H1 (cell line): Measurements from ENCODE around the gene MOB3B.

Experiments used
- CTCF ChIP-seq, 3 experiments: IDR thresholded peaks; 1 replicate in 2 of 3; 2 replicates in 1 of 3; pipeline versions ENCODE4 v1.5.1 to v1.6.1; 2011; ENCODE audit warnings: low read length in 3 of 3, mild to moderate bottlenecking in 3 of 3, inconsistent platforms in 2 of 3, low read depth in 1 of 3, moderate library complexity in 1 of 3; ENCODE audit not compliant: insufficient read depth in 1 of 3; ENCODE audit errors: control extremely low read depth in 1 of 3
- EZH2 ChIP-seq: fragments of 200-600 bp; sonication (generic); IDR thresholded peaks from 2 replicates; pipeline ENCODE4 v1.7.1; 2012; ENCODE audit warnings: low read depth, mild to moderate bottlenecking, moderate library complexity, low read length, inconsistent platforms; ENCODE audit not compliant: severe bottlenecking
- JUND ChIP-seq: IDR thresholded peaks from 2 replicates; pipeline ENCODE4 v1.6.1; 2011; ENCODE audit warnings: mild to moderate bottlenecking, improper control_type of control experiment, low read length
- MAX ChIP-seq: IDR thresholded peaks from 2 replicates; pipeline ENCODE4 v1.6.1; 2012; ENCODE audit warnings: inconsistent platforms
- POLR2A ChIP-seq, 2 experiments: IDR thresholded peaks; 1 replicate in 1 of 2; 2 replicates in 1 of 2; pipeline ENCODE4 v1.6.1; 2011; ENCODE audit warnings: low read depth in 2 of 2, low read length in 2 of 2, mild to moderate bottlenecking in 2 of 2; ENCODE audit errors: control extremely low read depth in 1 of 2
- POLR2AphosphoS5 ChIP-seq: IDR thresholded peaks from 2 replicates; pipeline ENCODE4 v1.6.1; 2011; ENCODE audit warnings: low read depth, low read length
- RFX5 ChIP-seq: IDR thresholded peaks from 2 replicates; pipeline ENCODE4 v1.6.1; 2011; ENCODE audit warnings: low read depth, low read length, improper control_type of control experiment, borderline replicate concordance
- SP2 ChIP-seq: IDR thresholded peaks from 2 replicates; pipeline ENCODE4 v1.6.1; 2012; ENCODE audit warnings: mild to moderate bottlenecking, low read length, inconsistent platforms

GRCh38 chr9:27282269-27282668, 247.3 kb downstream of the MOB3B start:
- TF ChIP-seq POLR2A (IDR thresholded peaks at IDR 0.05; ENCODE audit: control extremely low read depth in 1 of 2, low read depth in 2 of 2, low read length in 2 of 2) (no peak), POLR2AphosphoS5 (no peak), RFX5 (no peak), MAX (no peak), SP2 (no peak), CTCF (IDR thresholded peaks at IDR 0.05; ENCODE audit: control extremely low read depth in 1 of 3, insufficient read depth in 1 of 3, low read depth in 1 of 3, low read length in 3 of 3) (no peak), JUND (no peak), EZH2 (no peak)
